ENCODE data around the gene PRRT1B. TPM values are rescaled to one million over a fixed set of nuclear protein-coding genes. Genes with fewer than 3 reads are reported as not detected.

PRRT1B gene
- 10 to 100 TPM in 2 of 6 donors, 1 to 10 TPM in 4; 1.8 to 10.5 (median 8.0) TPM for total RNA-seq

GRCh38 chr9:131545003-131545785 lies at the start of gene PRRT1B:
Gene PRRT1B (plus strand): TSS chr9:131545523. CDS start chr9:131545616, 93 bp downstream.
- H3K4me3 ChIP-seq: peak within 1 kb of the TSS in 3 of 4 donors; percentile 43 to 52 (median 51)
- peaks cover 0 to 21% (median 17%) of the 10 kb centered on the region in 4 donors for H3K27me3 ChIP-seq
- peak within 1 kb of the TSS; percentile 9 to 73 (median 54) for H3K27ac ChIP-seq
- H3K9me3 ChIP-seq: peaks cover 9 to 19% (median 15%) of the 10 kb centered on the region in 4 donors
- TF ChIP-seq POLR2A (IDR thresholded peaks at IDR 0.05): peak in 1 of 4 donors; percentile 65
- TF ChIP-seq, protein P1, sequence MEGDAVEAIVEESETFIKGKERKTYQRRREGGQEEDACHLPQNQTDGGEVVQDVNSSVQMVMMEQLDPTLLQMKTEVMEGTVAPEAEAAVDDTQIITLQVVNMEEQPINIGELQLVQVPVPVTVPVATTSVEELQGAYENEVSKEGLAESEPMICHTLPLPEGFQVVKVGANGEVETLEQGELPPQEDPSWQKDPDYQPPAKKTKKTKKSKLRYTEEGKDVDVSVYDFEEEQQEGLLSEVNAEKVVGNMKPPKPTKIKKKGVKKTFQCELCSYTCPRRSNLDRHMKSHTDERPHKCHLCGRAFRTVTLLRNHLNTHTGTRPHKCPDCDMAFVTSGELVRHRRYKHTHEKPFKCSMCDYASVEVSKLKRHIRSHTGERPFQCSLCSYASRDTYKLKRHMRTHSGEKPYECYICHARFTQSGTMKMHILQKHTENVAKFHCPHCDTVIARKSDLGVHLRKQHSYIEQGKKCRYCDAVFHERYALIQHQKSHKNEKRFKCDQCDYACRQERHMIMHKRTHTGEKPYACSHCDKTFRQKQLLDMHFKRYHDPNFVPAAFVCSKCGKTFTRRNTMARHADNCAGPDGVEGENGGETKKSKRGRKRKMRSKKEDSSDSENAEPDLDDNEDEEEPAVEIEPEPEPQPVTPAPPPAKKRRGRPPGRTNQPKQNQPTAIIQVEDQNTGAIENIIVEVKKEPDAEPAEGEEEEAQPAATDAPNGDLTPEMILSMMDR (IDR thresholded peaks at IDR 0.05): no peak
- no peaks in the 10 kb centered on the region for H3K36me3 ChIP-seq
- peaks cover 11 to 19% (median 13%) of the 10 kb centered on the region in 4 donors for H3K4me1 ChIP-seq
- DNase-seq (peak; percentile 90 to 91), ATAC-seq (ENCODE audit: low FRiP score in 2 of 2) (peak; percentile 74 to 94)
- WGBS, 2 donors: 25 to 51% methylated on average over 17 to 34 of the region's 50 CpGs

GRCh38 chr9:131495785-131496184 lies 49.5 kb upstream of the PRRT1B start:
- H3K9me3 ChIP-seq: no peaks in the 10 kb centered on the region
- peaks cover 0 to 2% (median 0%) of the 10 kb centered on the region in 4 donors for H3K4me1 ChIP-seq
- H3K27ac ChIP-seq: no peak overlapping the region
- no peak for DNase-seq
- 93 to 97% methylated on average over 18 to 22 of the region's 22 CpGs for WGBS, 2 donors
- no peaks in the 10 kb centered on the region for H3K27me3 ChIP-seq
- H3K4me3 ChIP-seq: no peak overlapping the region
- no peak for ATAC-seq (ENCODE audit: low FRiP score in 2 of 2)
- H3K36me3 ChIP-seq: peaks cover 59 to 90% (median 76%) of the 10 kb centered on the region in 4 donors
- TF ChIP-seq, protein P1 (IDR thresholded peaks at IDR 0.05): no peak
- TF ChIP-seq EP300 (IDR thresholded peaks at IDR 0.05) (no peak), POLR2AphosphoS5 (IDR thresholded peaks at IDR 0.05) (no peak), POLR2A (IDR thresholded peaks at IDR 0.05) (no peak)

DNA sequence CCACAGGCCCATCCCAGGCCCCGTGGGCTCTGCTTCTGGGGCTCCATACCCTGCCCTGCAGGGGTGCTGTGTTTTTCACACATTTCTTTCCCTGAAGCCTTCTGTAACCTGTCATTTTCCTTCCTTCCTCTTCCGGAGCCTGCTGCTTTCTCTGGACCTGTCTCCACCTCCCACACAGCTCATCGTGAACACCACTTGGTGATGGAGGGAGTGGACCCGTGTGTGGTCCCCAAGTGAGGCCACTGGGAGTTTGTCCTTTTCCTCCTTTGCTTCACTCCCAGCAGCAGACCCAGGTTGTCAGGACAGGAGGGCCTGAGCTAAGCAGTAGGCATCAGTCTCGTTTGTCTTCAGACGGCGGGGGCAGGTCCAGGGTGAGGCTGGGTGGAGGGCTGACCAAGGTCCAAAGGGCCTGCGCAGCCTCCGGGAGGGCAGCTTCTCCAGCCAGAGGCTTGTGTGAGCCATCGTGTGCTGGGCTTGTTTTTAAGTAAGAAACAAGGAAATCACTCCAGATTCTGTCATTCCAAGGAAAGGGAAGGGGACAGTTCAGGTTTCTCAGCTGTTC lies 48.4 kb upstream of the PRRT1B start:
- 87 to 90% methylated on average over 10 of the region's 10 CpGs for WGBS, 2 donors
- Histone ChIP-seq H3K4me1 (peaks cover 6 to 13% (median 7%) of the 10 kb centered on the region in 4 donors), H3K27me3 (no peaks in the 10 kb centered on the region), H3K27ac (no peak overlapping the region), H3K9me3 (no peaks in the 10 kb centered on the region), H3K36me3 (peaks cover 50 to 79% (median 64%) of the 10 kb centered on the region in 4 donors), H3K4me3 (no peak overlapping the region)
- no peak for ATAC-seq (ENCODE audit: low FRiP score in 2 of 2)
- no peak for TF ChIP-seq POLR2AphosphoS5 (IDR thresholded peaks at IDR 0.05)
- no peak for TF ChIP-seq EP300 (IDR thresholded peaks at IDR 0.05)
- no peak for TF ChIP-seq POLR2A (IDR thresholded peaks at IDR 0.05)
- TF ChIP-seq, protein P1 (IDR thresholded peaks at IDR 0.05): no peak
- DNase-seq: no peak

GRCh38 chr9:131499254-131499767 lies 46.0 kb upstream of the PRRT1B start:
- H3K27ac ChIP-seq: no peak overlapping the region
- no peak for ATAC-seq (ENCODE audit: low FRiP score in 2 of 2)
- H3K27me3 ChIP-seq: no peaks in the 10 kb centered on the region
- WGBS, 2 donors: 80 to 86% methylated on average over 3 to 7 of the region's 7 CpGs
- TF ChIP-seq POLR2AphosphoS5 (IDR thresholded peaks at IDR 0.05): no peak
- TF ChIP-seq, protein P1 (IDR thresholded peaks at IDR 0.05): no peak
- H3K4me1 ChIP-seq: peaks cover 20 to 32% (median 23%) of the 10 kb centered on the region in 4 donors
- H3K36me3 ChIP-seq: peaks cover 26 to 55% (median 41%) of the 10 kb centered on the region in 4 donors
- no peaks in the 10 kb centered on the region for H3K9me3 ChIP-seq
- no peak for DNase-seq
- H3K4me3 ChIP-seq: no peak overlapping the region
